NK-92 (cell line): Measurements from ENCODE around the gene CCNT2.
"Not testable (repeated sequence)": the region's sequence is repeated elsewhere in the genome, so short reads cannot be mapped to it uniquely, and the experiment has no call there.

Experiments used
- DNase-seq: peaks from one replicate; lab custom pipeline; 2025; ENCODE audit not compliant: unreplicated experiment; lab: John Stamatoyannopoulos, UW

The CCNT2 gene

GRCh38 chr2:134973241-134974138 lies 54.9 kb downstream of the CCNT2 start:
- DNase-seq: no peak

GRCh38 chr2:134975281-134976009 lies 56.8 kb downstream of the CCNT2 start:
- no peak for DNase-seq

- no peak for DNase-seq
These were observed 57.6 kb downstream of the CCNT2 start for GRCh38 chr2:134976074-134976702.

DNA sequence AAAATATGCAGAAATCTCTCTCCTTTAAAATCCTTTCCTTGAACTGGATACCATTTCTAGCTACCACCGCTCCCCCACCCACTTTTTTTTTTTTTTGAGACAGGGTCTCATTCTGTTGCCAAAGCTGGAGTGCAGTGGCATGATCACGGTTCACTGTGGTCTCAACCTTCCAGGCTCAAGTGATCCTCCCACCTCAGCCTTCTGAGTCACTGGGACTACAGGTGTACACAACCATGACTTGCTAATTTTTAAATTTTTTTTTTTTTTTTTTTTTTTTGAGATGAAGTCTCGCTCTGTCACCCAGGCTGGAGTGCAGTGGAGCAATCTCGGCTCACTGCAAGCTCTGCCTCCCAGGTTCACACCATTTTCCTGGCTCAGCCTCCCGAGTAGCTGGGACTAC lies 58.5 kb downstream of the CCNT2 start:
- not testable (repeated sequence) for DNase-seq

- DNase-seq: no peak
These were observed 60.6 kb downstream of the CCNT2 start for GRCh38 chr2:134979221-134979620.

DNA sequence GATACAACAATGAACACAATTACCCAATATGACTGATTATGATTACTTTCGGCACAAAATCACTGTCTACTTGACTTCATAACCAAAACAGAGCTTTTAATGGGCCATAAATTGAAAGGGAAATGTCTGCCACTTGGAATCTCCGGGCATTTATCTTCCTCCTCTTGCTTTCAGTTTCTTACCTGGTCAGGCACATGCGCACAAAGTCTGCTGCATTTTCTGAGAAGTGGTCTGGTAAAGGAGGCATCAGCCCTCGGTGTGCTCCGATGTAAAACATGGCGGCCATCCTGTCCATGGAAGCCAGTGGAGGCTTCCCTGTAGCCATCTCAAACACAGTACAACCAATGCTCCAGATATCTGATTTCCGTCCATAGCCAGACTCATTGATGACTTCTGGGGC lies 62.0 kb downstream of the CCNT2 start:
- DNase-seq: no peak

DNA sequence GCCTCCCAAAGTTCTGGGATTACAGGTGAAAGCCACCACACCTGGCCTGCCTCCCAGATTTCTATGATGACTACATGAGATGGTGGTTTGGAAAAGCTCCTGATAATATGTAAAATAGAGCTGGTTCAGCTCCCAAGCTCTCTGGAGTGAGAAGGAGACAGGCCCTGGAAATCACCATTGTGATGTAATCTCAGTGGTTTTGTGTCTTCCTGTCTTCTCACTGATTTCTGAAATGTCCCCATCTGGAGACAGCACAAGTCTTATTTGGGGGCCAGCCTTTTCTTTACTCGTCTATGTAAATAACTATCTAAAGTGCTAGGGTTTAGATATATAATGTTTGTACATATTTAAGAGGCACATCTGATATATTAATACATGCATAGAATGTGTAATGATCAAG lies 64.0 kb downstream of the CCNT2 start:
- no peak for DNase-seq

DNA sequence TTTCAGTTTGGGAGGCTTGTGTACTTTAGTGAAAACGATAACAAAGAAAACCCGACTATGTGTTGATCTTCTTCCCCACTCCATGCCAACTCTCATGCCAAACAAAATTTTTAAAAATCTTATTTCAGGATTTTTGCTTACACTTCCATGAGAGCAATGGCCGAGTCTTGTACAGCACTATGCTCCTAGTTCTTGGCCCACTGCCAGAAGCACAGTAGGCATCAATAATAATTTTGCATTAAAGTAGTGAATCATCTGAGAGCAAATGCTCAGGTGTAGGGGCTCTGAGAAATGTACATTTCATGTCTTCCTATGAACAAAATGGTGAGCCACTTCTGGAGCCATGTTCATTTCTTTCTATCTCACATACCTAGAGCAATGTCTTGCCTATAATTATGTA lies 66.4 kb downstream of the CCNT2 start:
- DNase-seq: no peak

DNA sequence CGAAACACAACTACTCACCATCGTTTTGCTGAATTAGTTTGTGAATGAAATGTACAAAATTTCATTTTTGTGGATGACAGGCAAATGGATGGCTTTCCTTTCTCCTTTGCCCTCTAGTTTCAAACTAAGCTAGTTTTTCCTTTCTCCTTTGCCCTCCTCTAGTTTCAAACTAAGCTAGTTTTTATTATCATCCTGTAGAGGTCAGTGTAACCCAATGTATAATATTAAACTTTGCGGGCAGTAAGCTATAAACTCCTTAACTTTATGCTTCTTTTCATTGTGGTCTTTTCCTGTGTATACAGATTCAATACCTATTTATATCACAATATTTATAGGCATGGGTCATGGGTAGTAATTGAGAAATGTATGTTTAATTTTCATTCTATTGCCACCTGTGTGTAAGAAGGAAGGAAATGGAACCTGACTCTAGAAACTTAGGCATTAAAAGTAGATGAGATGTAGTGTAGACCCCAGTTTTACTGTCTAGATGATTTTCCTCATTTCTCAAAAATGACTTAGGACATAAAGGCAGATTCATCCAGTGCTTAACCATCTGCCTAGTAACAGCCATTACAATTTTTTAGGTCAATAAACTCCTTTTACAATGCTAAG lies 70.5 kb downstream of the CCNT2 start:
- no peak for DNase-seq

- DNase-seq: no peak
These were observed 80.9 kb downstream of the CCNT2 start for GRCh38 chr2:134999521-134999920.

GRCh38 chr2:135002836-135003235 lies 84.2 kb downstream of the CCNT2 start:
- DNase-seq: no peak

DNA sequence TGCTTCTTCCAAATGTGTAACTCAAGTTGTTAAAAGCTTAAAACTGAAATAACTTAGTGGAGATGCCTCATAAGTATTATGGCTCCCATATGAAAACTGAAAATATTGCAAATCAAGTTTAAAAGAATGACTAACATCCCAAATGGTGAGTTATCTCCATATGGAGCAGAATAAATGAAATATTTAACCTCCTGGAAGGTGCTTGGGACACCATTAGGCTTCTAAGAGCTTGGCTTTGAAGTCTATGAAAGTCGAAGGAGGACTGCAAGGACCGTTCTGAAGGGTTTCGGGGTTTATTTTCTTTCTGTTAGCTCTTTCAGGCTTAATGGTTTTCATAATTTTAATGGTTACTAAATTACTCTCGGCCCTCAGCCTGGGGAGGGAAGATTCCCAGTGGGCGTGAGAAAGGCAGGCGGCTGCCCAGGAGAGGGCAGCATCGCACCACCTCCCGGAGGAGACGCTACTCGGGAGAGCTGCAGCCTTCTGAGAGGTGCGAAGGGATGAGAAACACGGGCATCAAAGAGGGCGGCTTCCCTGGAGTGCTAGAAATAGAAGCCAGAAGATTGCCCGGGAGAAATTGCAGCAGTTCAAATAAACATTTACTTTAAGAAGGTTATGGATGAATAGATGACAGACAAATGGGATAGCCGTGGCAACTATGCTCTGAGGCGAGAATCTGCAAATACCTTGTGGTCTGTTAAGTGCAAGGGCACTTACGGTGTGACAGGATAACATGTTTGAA lies 85.6 kb downstream of the CCNT2 start:
- no peak for DNase-seq

GRCh38 chr2:135005753-135006152 lies 87.1 kb downstream of the CCNT2 start:
- DNase-seq: no peak
